Prostate gland (tissue), 2 donors: Measurements from ENCODE around the gene GRK4.
"Not testable (repeated sequence)": the region's sequence is repeated elsewhere in the genome, so short reads cannot be mapped to it uniquely, and the experiment has no call there.

Experiments used
- POLR2A ChIP-seq: fragments of 450-650 bp; IDR thresholded peaks from one replicate; pipeline ENCODE4 v1.6.1; 2016; ENCODE audit warnings: antibody characterized with exemption, mild to moderate bottlenecking
- POLR2AphosphoS5 ChIP-seq: sonication (generic); formaldehyde crosslinking; IDR thresholded peaks from one replicate; pipeline ENCODE4 v1.6.1; 2017; ENCODE audit warnings: antibody characterized with exemption
- TF ChIP-seq, protein P1 (sequence below), 4 experiments: fragments of 200-600 bp in 2 of 4; fragments of 450-650 bp in 2 of 4; sonication (generic) in 2 of 4; IDR thresholded peaks; 1 replicate in 3 of 4; 2 replicates in 1 of 4; pipeline ENCODE4 v1.5.1; 2016 to 2019; ENCODE audit warnings: antibody characterized with exemption in 4 of 4, mild to moderate bottlenecking in 2 of 4, moderate library complexity in 2 of 4

- TF ChIP-seq, protein P1, sequence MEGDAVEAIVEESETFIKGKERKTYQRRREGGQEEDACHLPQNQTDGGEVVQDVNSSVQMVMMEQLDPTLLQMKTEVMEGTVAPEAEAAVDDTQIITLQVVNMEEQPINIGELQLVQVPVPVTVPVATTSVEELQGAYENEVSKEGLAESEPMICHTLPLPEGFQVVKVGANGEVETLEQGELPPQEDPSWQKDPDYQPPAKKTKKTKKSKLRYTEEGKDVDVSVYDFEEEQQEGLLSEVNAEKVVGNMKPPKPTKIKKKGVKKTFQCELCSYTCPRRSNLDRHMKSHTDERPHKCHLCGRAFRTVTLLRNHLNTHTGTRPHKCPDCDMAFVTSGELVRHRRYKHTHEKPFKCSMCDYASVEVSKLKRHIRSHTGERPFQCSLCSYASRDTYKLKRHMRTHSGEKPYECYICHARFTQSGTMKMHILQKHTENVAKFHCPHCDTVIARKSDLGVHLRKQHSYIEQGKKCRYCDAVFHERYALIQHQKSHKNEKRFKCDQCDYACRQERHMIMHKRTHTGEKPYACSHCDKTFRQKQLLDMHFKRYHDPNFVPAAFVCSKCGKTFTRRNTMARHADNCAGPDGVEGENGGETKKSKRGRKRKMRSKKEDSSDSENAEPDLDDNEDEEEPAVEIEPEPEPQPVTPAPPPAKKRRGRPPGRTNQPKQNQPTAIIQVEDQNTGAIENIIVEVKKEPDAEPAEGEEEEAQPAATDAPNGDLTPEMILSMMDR (IDR thresholded peaks at IDR 0.05) = not testable (repeated sequence)
- not testable (repeated sequence) for TF ChIP-seq POLR2AphosphoS5, POLR2A
These were observed 45.1 kb upstream of the GRK4 start for GRCh38 chr4:2918300-2918699.
